AG09309 (cell line): ENCODE measurements around the gene PEX10.
A peak's percentile ranks its signal among the peaks of the same experiment; 100 is the strongest.

Experiments
- DNase-seq: peaks from one replicate; pipeline ENCODE4 v3.0.0-alpha.2; 2010; ENCODE audit warnings: low read depth
- H3K4me3 ChIP-seq: 2 replicates; pipeline ENCODE4 v1.5.1; 2011; ENCODE audit warnings: mild to moderate bottlenecking, low read depth, low read length, moderate library complexity; ENCODE audit not compliant: control insufficient read depth
- CTCF ChIP-seq: IDR thresholded peaks from 2 replicates; pipeline ENCODE4 v1.5.1; 2011; ENCODE audit warnings: mild to moderate bottlenecking, low read depth, low read length, inconsistent platforms; ENCODE audit not compliant: insufficient read depth, control insufficient read depth; ENCODE audit errors: missing control alignments

Gene PEX10

GRCh38 chr1:2392686-2393085, 19.7 kb downstream of the PEX10 start:
- no peak for DNase-seq
- H3K4me3 ChIP-seq: peak overlapping the region; percentile 70
- no peak for TF ChIP-seq CTCF

GRCh38 chr1:2391931-2392509, 20.3 kb downstream of the PEX10 start:
- TF ChIP-seq CTCF: no peak
- peak overlapping the region; percentile 70 for H3K4me3 ChIP-seq
- DNase-seq: no peak

DNA sequence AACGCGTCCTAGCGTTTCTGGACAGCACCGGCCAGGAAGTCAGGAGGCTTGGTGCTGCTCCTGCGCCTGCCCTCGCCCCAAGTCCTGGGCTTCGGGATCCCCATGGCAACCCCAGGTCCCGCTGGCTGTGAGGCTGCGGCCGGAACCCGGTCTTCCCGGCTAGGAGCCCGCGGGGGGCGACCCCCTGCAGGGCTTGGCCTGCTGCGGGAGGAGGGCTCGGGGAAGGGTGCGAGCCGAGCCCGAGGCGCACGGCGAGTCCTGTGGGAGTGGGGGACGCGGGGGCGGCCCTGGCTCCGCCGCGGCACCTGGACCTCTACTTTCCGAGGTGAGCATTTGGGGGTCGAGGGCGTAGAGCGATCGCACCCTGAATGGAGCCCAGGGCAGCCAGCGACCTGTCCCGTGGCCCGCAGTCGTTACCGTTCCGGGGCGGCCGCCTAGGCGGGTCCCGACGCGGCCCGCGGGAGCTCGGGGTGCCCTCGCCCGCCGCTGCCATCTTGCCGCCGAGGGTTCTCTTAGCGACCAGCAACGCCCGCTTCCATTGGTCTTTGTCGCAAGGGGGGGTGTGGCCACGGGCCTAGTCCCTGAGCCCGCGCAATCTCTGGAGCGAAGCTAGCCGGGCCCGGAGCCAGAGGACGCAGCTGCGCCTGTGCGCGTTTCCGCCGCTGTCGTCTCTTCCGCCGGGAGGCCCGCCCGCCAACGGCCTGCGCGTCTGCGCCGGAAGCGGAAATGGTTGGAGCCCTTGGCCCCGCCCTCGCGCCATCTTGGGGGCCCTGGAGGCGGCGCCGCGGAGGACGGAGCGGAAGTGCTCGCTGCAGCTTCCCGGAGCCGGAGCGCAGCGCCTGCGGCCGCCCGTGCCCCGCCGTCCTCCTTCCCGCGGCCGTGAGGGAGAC, 21.1 kb downstream of the PEX10 start, which contains the start of the genes MORN1 and RER1:
MORN1 (minus strand) TSS at position 514 of the 890 bp plus-strand sequence; CDS start at position 493, 21 bp downstream.
RER1 (plus strand) TSS at position 801 of the 890 bp plus-strand sequence. CDS start 3,950 bp downstream, outside the sequence.
- peak; percentile 91 for DNase-seq
- peak within 1 kb of the TSS; percentile 70 for H3K4me3 ChIP-seq
- no peak for TF ChIP-seq CTCF

DNA sequence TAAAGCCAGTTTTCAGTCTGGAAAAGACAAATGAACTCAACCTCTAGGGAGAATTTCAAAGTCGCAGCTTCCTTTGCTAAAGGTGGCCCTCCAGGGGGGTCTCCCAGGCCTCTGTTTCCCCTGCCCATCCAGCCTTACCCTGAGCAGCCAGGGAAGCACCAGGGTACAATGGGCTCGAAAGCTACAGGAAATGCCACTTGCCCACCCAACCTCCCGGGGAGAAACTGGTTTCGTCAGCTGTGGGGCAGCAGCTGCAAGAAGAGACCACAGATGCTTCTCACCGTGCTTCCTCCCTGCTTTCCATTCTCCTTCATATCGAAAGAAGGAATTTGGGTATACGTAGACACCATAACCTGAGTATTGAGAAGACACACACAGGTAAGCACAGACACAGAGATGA, 22.7 kb downstream of the PEX10 start:
- no peak for TF ChIP-seq CTCF
- H3K4me3 ChIP-seq: no peak overlapping the region
- no peak for DNase-seq

GRCh38 chr1:2388004-2388913, 24.1 kb downstream of the PEX10 start:
- TF ChIP-seq CTCF: no peak
- H3K4me3 ChIP-seq: no peak overlapping the region
- DNase-seq: no peak

- TF ChIP-seq CTCF: no peak
- DNase-seq: no peak
- H3K4me3 ChIP-seq: no peak overlapping the region
Measured at GRCh38 chr1:2386636-2387611, 25.4 kb downstream of the PEX10 start.
